GM12891 (cell line): ENCODE results near the gene SIAH3.

Experiments
- PAX5 ChIP-seq: IDR thresholded peaks from 2 replicates; pipeline ENCODE4 v1.6.1; 2011; ENCODE audit warnings: low read length, moderate library complexity, mild to moderate bottlenecking; ENCODE audit not compliant: insufficient read depth, severe bottlenecking
- POLR2A ChIP-seq: IDR thresholded peaks from 2 replicates; pipeline ENCODE4 v1.6.1; 2011; ENCODE audit warnings: low read depth, low read length, control low read depth
- POLR2AphosphoS5 ChIP-seq: IDR thresholded peaks from 2 replicates; pipeline ENCODE4 v1.6.1; 2011; ENCODE audit warnings: low read depth, low read length, control low read depth
- TAF1 ChIP-seq: IDR thresholded peaks from 2 replicates; pipeline ENCODE4 v1.6.1; 2011; ENCODE audit warnings: low read depth, low read length, control low read depth

- TF ChIP-seq POLR2A (no peak), POLR2AphosphoS5 (no peak), TAF1 (no peak), PAX5 (no peak)
Observed at GRCh38 chr13:45861322-45861721, 9.8 kb upstream of the SIAH3 start.
